ENCODE data around the gene RANBP9. TPM values are rescaled to one million over a fixed set of nuclear protein-coding genes. Genes with fewer than 3 reads are reported as not detected.
A peak's percentile ranks its signal among the peaks of the same experiment; 100 is the strongest.

Gene RANBP9
- total and polyA plus RNA-seq, 8 donors: 9.6 to 22.2 (median 16.6) TPM

DNA sequence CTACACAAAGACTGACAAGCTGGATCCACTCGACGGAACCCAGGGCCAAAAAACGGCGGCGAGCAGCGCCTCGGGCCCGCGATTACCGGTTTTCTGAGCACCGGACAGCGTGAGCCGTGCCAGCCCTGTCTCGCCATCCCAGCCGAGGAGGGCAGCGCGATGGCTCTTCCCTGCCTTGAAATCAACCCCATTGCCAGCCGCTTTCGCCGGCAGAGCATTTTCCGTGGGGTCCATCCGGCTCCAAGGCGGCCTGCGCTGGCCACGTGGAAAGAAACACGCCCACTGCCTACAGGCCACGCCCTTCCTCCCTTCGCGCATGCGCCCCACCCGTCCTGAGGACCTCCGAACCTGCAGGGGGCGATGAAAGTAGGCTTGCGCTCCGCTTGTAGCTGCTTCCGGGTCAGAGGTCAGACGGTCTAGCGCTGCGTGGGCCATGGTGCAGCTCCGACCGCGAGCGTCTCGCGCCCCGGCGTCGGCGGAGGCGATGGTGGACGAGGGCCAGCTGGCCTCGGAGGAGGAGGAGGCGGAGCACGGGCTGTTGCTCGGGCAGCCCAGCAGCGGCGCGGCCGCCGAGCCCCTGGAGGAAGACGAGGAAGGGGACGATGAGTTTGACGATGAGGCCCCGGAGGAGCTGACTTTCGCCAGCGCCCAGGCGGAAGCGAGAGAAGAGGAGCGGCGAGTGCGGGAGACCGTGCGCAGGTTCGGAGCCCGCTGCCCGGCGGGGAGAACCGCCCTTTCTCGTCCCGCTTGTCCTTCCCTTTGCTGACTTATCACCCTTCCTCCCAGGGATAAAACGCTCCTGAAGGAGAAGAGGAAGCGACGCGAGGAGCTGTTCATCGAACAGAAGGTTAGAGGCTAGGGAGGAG lies 96.5 kb downstream of the RANBP9 start, which contains the start of gene NOL7:
Gene NOL7 (plus strand): TSS at position 410 of the 866 bp plus-strand sequence. CDS start 24 bp downstream, at position 434.
- H3K4me1 ChIP-seq: peaks cover 3 to 14% (median 8%) of the 10 kb centered on the region in 3 donors
- no peaks in the 10 kb centered on the region for H3K27me3 ChIP-seq
- peak within 1 kb of the TSS; percentile 73 to 97 (median 86) for H3K27ac ChIP-seq
- H3K36me3 ChIP-seq: peaks cover 0 to 23% (median 14%) of the 10 kb centered on the region in 3 donors
- ATAC-seq (peak; percentile 93 to 98 (median 95)), DNase-seq (peak; percentile 97 to 100 (median 98)), FAIRE-seq (no peak)
- WGBS, 2 donors: 0% methylated on average over 85 of the region's 85 CpGs
- no peaks in the 10 kb centered on the region for H3K9me3 ChIP-seq
- TF ChIP-seq, protein P1, sequence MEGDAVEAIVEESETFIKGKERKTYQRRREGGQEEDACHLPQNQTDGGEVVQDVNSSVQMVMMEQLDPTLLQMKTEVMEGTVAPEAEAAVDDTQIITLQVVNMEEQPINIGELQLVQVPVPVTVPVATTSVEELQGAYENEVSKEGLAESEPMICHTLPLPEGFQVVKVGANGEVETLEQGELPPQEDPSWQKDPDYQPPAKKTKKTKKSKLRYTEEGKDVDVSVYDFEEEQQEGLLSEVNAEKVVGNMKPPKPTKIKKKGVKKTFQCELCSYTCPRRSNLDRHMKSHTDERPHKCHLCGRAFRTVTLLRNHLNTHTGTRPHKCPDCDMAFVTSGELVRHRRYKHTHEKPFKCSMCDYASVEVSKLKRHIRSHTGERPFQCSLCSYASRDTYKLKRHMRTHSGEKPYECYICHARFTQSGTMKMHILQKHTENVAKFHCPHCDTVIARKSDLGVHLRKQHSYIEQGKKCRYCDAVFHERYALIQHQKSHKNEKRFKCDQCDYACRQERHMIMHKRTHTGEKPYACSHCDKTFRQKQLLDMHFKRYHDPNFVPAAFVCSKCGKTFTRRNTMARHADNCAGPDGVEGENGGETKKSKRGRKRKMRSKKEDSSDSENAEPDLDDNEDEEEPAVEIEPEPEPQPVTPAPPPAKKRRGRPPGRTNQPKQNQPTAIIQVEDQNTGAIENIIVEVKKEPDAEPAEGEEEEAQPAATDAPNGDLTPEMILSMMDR (IDR thresholded peaks at IDR 0.05): peak; percentile 73 to 93 (median 84)
- intact Hi-C loops (cut with DNase I): no loop called here
- H3K4me3 ChIP-seq: peak within 1 kb of the TSS; percentile 69 to 99 (median 80)

DNA sequence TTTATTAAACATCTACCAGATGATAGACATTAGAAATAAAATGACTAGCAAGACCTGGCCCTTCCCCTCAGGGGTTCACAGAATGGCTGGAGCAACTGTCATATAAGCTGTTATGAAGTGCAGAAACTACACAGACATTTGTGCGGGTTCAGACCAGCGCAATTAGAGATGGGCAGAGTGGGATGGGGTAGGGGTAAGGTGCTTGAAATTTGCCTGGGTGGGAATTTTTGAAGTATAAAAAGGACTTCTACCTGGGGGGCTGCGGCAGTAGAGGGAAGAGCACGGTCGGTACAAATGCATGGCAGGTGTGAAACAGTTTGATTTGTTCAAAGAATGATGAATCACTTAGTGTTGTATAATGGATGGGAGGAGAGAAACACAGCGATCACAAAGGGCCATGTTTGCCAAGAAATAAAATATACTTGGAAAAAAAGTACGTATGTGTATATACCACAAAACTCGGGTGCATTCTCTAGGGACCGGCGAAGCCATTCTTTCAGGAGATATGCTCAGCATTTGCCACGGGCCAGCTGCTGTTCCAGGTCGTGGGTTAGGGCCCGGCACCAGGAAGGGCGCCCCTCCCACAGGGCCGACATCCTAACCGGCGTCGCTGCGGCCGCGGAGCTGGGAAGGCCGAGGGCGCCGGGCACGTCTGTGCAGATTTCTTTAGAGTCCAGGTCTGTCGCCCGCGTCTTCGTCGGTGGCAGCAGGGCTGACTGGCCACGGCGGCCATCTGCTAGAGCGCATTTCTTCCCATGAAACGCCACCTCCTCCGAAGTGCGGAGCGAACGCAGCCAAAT lies 97.3 kb downstream of the RANBP9 start:
- Histone ChIP-seq H3K9me3 (no peaks in the 10 kb centered on the region), H3K36me3 (peaks cover 0 to 15% (median 7%) of the 10 kb centered on the region in 3 donors), H3K27me3 (no peaks in the 10 kb centered on the region), H3K4me1 (peaks cover 3 to 14% (median 8%) of the 10 kb centered on the region in 3 donors), H3K27ac (peak overlapping the region; percentile 73 to 97 (median 86)), H3K4me3 (peak overlapping the region; percentile 69 to 99 (median 80))
- 4% methylated on average over 38 of the region's 38 CpGs for WGBS, 2 donors
- no peak for FAIRE-seq
- DNase-seq: peak in 5 of 6 donors; percentile 57 to 86 (median 73)
- ATAC-seq: peak; percentile 51 to 72 (median 65)
- TF ChIP-seq, protein P1 (IDR thresholded peaks at IDR 0.05): no peak
- intact Hi-C loops (cut with DNase I): no loop called here

- H3K4me1 ChIP-seq: peaks cover 3 to 14% (median 8%) of the 10 kb centered on the region in 3 donors
- WGBS, 2 donors: 61 to 67% methylated on average over 3 of the region's 3 CpGs
- ATAC-seq (no peak), DNase-seq (no peak), FAIRE-seq (no peak)
- H3K4me3 ChIP-seq: peak overlapping the region in 1 of 4 donors; percentile 75
- intact Hi-C loops (cut with DNase I): no loop called here
- H3K27ac ChIP-seq: no peak overlapping the region
- TF ChIP-seq, protein P1 (IDR thresholded peaks at IDR 0.05): no peak
- peaks cover 0 to 6% (median 0%) of the 10 kb centered on the region in 3 donors for H3K36me3 ChIP-seq
- H3K27me3 ChIP-seq: no peaks in the 10 kb centered on the region
- no peaks in the 10 kb centered on the region for H3K9me3 ChIP-seq
Measured at GRCh38 chr6:13613029-13613594, 98.5 kb downstream of the RANBP9 start.

GRCh38 chr6:13611715-13612114 lies 99.9 kb downstream of the RANBP9 start:
- H3K27ac ChIP-seq: no peak overlapping the region
- 55 to 65% methylated on average over 4 of the region's 4 CpGs for WGBS, 2 donors
- FAIRE-seq (no peak), DNase-seq (no peak), ATAC-seq (no peak)
- no peaks in the 10 kb centered on the region for H3K27me3 ChIP-seq
- no peaks in the 10 kb centered on the region for H3K36me3 ChIP-seq
- H3K4me1 ChIP-seq: peaks cover 3 to 14% (median 7%) of the 10 kb centered on the region in 3 donors
- intact Hi-C loops (cut with DNase I): no loop called here
- no peaks in the 10 kb centered on the region for H3K9me3 ChIP-seq
- H3K4me3 ChIP-seq: no peak overlapping the region
- TF ChIP-seq, protein P1 (IDR thresholded peaks at IDR 0.05): no peak

All from pancreas (tissue), 10 donors.